LNCAP (cell line): Measurements from ENCODE around the gene MORN1.

ENCODE experiments used
- CTCF ChIP-seq: fragments of 450-650 bp; IDR thresholded peaks from 2 replicates; pipeline ENCODE4 v1.5.1; 2017; ENCODE audit warnings: mild to moderate bottlenecking

The MORN1 gene

GRCh38 chr1:2304921-2305681 is 86.3 kb downstream of the MORN1 start:
- TF ChIP-seq CTCF: no peak

- no peak for TF ChIP-seq CTCF
Observed at GRCh38 chr1:2304282-2304681, 87.1 kb downstream of the MORN1 start.

GRCh38 chr1:2303781-2304180 is 87.6 kb downstream of the MORN1 start:
- no peak for TF ChIP-seq CTCF

- no peak for TF ChIP-seq CTCF
Observed at GRCh38 chr1:2303016-2303775, 88.2 kb downstream of the MORN1 start.

- TF ChIP-seq CTCF: no peak
Observed at GRCh38 chr1:2302292-2302925, 88.9 kb downstream of the MORN1 start.

GRCh38 chr1:2301607-2302291 is 89.6 kb downstream of the MORN1 start:
- TF ChIP-seq CTCF: no peak

GRCh38 chr1:2300851-2301606 is 90.3 kb downstream of the MORN1 start:
- no peak for TF ChIP-seq CTCF
